ENCODE measurements around the gene HSD17B3. TPM values are rescaled to one million over a fixed set of nuclear protein-coding genes. Genes with fewer than 3 reads are reported as not detected.
"Not testable (repeated sequence)": the region's sequence is repeated elsewhere in the genome, so short reads cannot be mapped to it uniquely, and the experiment has no call there.

Gene HSD17B3
- total RNA-seq, 4 donors from 2014 or later, result 2.0 to 6.0 (median 2.2) TPM; not detected in 1

DNA sequence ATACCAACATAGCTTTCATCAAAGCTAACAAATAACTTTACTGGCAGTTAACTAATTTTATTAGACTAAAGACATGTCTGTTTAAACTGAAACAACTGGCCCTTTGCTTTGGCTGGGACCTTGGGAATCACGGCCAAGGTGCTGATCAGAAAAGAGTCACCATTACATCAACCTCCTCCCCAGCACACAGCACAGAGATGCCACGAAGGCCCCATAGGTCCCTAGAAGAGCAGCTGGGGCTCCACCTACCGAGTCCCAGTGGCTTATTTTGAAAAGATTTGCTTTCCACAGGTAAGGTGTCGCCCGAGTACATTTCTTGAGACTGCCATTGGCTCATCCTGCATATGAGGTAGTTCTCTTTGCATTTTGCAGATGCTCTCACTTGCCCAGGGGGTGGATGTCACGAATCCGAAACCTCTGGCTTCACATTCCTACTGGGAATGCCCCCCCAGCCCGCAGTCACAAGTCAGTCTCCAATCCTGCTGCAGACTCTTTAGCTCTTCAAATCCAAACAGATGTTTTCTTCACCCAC, 18.8 kb upstream of the HSD17B3 start:
- Histone ChIP-seq H3K36me3 (peaks cover 6 to 7% of the 10 kb centered on the region in 2 donors), H3K27ac (no peak overlapping the region), H3K27me3 (no peaks in the 10 kb centered on the region), H3K4me1 (peaks cover 0 to 5% of the 10 kb centered on the region in 2 donors), H3K4me3 (replicated peaks in 1 of 3) (no peak overlapping the region), H3K9me3 (no peaks in the 10 kb centered on the region)
- TF ChIP-seq, protein P1, sequence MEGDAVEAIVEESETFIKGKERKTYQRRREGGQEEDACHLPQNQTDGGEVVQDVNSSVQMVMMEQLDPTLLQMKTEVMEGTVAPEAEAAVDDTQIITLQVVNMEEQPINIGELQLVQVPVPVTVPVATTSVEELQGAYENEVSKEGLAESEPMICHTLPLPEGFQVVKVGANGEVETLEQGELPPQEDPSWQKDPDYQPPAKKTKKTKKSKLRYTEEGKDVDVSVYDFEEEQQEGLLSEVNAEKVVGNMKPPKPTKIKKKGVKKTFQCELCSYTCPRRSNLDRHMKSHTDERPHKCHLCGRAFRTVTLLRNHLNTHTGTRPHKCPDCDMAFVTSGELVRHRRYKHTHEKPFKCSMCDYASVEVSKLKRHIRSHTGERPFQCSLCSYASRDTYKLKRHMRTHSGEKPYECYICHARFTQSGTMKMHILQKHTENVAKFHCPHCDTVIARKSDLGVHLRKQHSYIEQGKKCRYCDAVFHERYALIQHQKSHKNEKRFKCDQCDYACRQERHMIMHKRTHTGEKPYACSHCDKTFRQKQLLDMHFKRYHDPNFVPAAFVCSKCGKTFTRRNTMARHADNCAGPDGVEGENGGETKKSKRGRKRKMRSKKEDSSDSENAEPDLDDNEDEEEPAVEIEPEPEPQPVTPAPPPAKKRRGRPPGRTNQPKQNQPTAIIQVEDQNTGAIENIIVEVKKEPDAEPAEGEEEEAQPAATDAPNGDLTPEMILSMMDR (IDR thresholded peaks at IDR 0.05), result no peak
- no peak for TF ChIP-seq POLR2A (IDR thresholded peaks at IDR 0.05)
- intact Hi-C loops (cut with DNase I), result no loop called here
- 73 to 87% methylated on average over 8 of the region's 8 CpGs for whole genome bisulfite sequencing, 2 donors
- DNase-seq, result no peak

GRCh38 chr9:96318921-96319565, 17.1 kb upstream of the HSD17B3 start:
- Histone ChIP-seq H3K4me1 (peaks cover 0 to 5% of the 10 kb centered on the region in 2 donors), H3K36me3 (peaks cover 6 to 7% of the 10 kb centered on the region in 2 donors), H3K9me3 (no peaks in the 10 kb centered on the region), H3K27me3 (no peaks in the 10 kb centered on the region), H3K27ac (no peak overlapping the region), H3K4me3 (replicated peaks in 1 of 3) (no peak overlapping the region)
- 77 to 97% methylated on average over 6 of the region's 6 CpGs for WGBS, 2 donors
- no peak for DNase-seq
- intact Hi-C loops (cut with DNase I), result loop anchor here (5.0 kb wide), 1 partner anchor 87 kb away; no protein-coding TSS in a partner anchor
- TF ChIP-seq, protein P1 (IDR thresholded peaks at IDR 0.05), result no peak
- TF ChIP-seq POLR2A (IDR thresholded peaks at IDR 0.05), result no peak

DNA sequence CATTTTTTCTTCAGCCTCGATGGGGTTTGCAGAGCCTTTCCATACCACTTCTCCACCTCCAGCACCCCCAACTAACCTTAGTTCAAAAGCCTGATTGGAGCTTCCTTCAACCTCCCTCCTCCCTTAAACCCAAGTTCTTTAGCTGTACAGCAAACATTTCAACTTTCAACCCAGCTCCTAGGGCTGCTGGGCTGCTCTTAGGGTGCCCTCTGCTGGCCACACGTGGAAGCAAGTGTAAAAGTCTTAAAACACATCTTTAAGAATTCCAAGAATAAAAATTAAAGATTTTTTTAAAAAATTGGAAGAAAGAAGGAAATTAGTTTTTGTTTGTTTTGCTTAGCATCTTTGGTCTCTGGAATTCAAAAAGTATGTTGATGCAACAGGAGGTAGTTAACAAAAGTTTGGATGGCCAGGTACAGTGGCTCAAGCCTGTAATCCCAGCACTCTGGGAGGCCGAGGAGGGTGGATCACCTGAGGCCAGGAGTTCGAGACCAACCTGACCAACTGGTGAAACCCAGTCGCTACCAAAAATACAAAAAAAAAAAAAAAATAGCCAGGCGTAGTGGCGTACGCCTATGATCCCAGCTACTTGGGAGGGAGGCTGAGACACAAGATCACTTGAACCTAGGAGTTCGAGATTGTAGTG, 15.5 kb upstream of the HSD17B3 start:
- H3K4me1 ChIP-seq, result peaks cover 0 to 5% of the 10 kb centered on the region in 2 donors
- no peaks in the 10 kb centered on the region for H3K27me3 ChIP-seq
- intact Hi-C loops (cut with DNase I), result loop anchor here (5.0 kb wide), 1 partner anchor 85 kb away; no protein-coding TSS in a partner anchor
- peaks cover 6 to 7% of the 10 kb centered on the region in 2 donors for H3K36me3 ChIP-seq
- no peaks in the 10 kb centered on the region for H3K9me3 ChIP-seq
- 49 to 58% methylated on average over 9 of the region's 9 CpGs for WGBS, 2 donors
- no peak overlapping the region for H3K4me3 ChIP-seq (replicated peaks in 1 of 3)
- TF ChIP-seq POLR2A (IDR thresholded peaks at IDR 0.05), result no peak
- TF ChIP-seq, protein P1 (IDR thresholded peaks at IDR 0.05), result peak; percentile 79 to 96 (median 84)
- DNase-seq, result peak; percentile 59 to 75
- H3K27ac ChIP-seq, result no peak overlapping the region

DNA sequence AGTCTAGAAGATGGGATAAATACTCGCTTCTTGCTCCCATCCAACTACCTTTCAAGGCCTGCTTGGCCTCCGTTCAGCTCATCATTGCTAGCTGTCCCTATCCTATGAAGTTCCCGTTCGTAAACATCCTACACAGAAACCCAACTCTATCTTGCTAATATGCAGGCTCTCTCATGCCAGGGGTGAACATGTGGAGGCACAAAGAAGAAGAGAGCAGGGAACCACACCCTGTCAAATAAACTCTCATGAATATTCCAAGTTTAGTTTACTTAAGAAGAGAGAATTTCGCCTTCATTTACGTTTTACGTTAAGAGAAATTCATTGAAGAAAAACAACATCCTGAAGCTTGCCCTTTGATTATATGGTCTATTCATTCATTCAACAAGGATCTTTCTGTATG, 7.9 kb upstream of the HSD17B3 start:
- no peak for TF ChIP-seq POLR2A (IDR thresholded peaks at IDR 0.05)
- TF ChIP-seq, protein P1 (IDR thresholded peaks at IDR 0.05), result no peak
- H3K36me3 ChIP-seq, result no peaks in the 10 kb centered on the region
- intact Hi-C loops (cut with DNase I), result no loop called here
- WGBS, 2 donors, result 92 to 96% methylated on average over 7 of the region's 7 CpGs
- no peaks in the 10 kb centered on the region for H3K27me3 ChIP-seq
- no peaks in the 10 kb centered on the region for H3K4me1 ChIP-seq
- H3K9me3 ChIP-seq, result no peaks in the 10 kb centered on the region
- no peak for DNase-seq
- H3K27ac ChIP-seq, result no peak overlapping the region
- H3K4me3 ChIP-seq (replicated peaks in 1 of 3), result no peak overlapping the region

GRCh38 chr9:96306958-96307357, 5.0 kb upstream of the HSD17B3 start:
- H3K4me1 ChIP-seq; H3K4me3 ChIP-seq (replicated peaks in 1 of 3); H3K27me3 ChIP-seq; H3K36me3 ChIP-seq; H3K27ac ChIP-seq; DNase-seq; H3K9me3 ChIP-seq; intact Hi-C loops (cut with DNase I): not testable (repeated sequence)
- 88 to 95% methylated on average over 6 of the region's 6 CpGs for WGBS, 2 donors

Measured in thyroid gland (tissue), 4 donors.